ENCODE measurements around the gene SLC6A3.

The SLC6A3 gene

DNA sequence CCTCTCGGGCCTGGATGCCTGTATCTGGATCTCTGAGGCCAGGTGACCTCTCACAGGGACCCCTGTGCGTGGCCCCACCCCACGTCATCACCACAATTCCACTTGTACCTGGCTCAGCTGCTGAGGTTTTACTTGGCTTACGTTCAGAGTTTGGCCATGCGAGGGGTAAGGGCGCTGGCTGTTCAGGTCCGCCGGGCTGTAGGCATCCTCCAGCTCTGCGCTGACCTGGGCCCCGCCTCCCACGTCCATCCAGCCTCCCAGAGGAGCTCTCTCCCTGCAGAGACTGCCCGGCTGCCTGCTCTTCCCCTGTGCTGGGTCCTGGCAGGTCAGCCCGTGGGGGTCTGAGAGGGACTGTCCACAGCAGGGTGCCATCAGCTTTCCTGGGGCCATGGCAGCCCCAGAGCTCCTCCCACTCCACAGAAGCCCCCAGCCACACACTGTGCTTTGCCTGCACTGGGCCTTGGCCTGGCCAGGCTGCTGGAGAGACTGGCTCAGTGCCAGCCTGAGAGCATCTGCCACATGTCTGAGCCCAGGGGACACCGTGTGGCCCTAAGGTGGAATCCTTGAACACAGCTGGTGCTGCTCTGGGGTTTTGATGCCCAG, 43.6 kb downstream of the SLC6A3 start:
- TF ChIP-seq, protein P1, sequence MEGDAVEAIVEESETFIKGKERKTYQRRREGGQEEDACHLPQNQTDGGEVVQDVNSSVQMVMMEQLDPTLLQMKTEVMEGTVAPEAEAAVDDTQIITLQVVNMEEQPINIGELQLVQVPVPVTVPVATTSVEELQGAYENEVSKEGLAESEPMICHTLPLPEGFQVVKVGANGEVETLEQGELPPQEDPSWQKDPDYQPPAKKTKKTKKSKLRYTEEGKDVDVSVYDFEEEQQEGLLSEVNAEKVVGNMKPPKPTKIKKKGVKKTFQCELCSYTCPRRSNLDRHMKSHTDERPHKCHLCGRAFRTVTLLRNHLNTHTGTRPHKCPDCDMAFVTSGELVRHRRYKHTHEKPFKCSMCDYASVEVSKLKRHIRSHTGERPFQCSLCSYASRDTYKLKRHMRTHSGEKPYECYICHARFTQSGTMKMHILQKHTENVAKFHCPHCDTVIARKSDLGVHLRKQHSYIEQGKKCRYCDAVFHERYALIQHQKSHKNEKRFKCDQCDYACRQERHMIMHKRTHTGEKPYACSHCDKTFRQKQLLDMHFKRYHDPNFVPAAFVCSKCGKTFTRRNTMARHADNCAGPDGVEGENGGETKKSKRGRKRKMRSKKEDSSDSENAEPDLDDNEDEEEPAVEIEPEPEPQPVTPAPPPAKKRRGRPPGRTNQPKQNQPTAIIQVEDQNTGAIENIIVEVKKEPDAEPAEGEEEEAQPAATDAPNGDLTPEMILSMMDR (IDR thresholded peaks at IDR 0.05): no peak
- no peak overlapping the region for H2AFZ ChIP-seq
- H3K4me1 ChIP-seq: no peaks in the 10 kb centered on the region
- H3K4me3 ChIP-seq (ENCODE audit: low read depth, low read length): no peak overlapping the region
- no peak overlapping the region for H3K27ac ChIP-seq
- H3K36me3 ChIP-seq (ENCODE audit: control insufficient read depth, insufficient read depth, low read length): no peaks in the 10 kb centered on the region
- no peaks in the 10 kb centered on the region for H3K79me2 ChIP-seq
- no peak overlapping the region for H3K4me2 ChIP-seq (ENCODE audit: low read length)
- no peaks in the 10 kb centered on the region for H3K27me3 ChIP-seq (ENCODE audit: control insufficient read depth, insufficient read depth, low read length)
- no peak overlapping the region for H3K9ac ChIP-seq
- no peaks in the 10 kb centered on the region for H3K9me3 ChIP-seq (ENCODE audit: control insufficient read depth, low read length)

- TF ChIP-seq, protein P1 (IDR thresholded peaks at IDR 0.05): no peak
- no peak overlapping the region for H3K4me3 ChIP-seq (ENCODE audit: low read depth, low read length)
- no peaks in the 10 kb centered on the region for H3K79me2 ChIP-seq
- no peak overlapping the region for H3K4me2 ChIP-seq (ENCODE audit: low read length)
- no peaks in the 10 kb centered on the region for H3K36me3 ChIP-seq (ENCODE audit: control insufficient read depth, insufficient read depth, low read length)
- H3K9me3 ChIP-seq (ENCODE audit: control insufficient read depth, low read length): no peaks in the 10 kb centered on the region
- peaks cover under 1% of the 10 kb centered on the region for H3K4me1 ChIP-seq
- H3K9ac ChIP-seq: no peak overlapping the region
- H2AFZ ChIP-seq: no peak overlapping the region
- no peak overlapping the region for H3K27ac ChIP-seq
- no peaks in the 10 kb centered on the region for H3K27me3 ChIP-seq (ENCODE audit: control insufficient read depth, insufficient read depth, low read length)
These were observed 44.3 kb downstream of the SLC6A3 start for GRCh38 chr5:1400936-1401335.

- TF ChIP-seq, protein P1 (IDR thresholded peaks at IDR 0.05): no peak
- Histone ChIP-seq H3K9ac (no peak overlapping the region), H3K79me2 (no peaks in the 10 kb centered on the region), H3K4me2 (ENCODE audit: low read length) (no peak overlapping the region), H3K27me3 (ENCODE audit: control insufficient read depth, insufficient read depth, low read length) (peaks cover 1% of the 10 kb centered on the region), H3K4me3 (ENCODE audit: low read depth, low read length) (no peak overlapping the region), H3K36me3 (ENCODE audit: control insufficient read depth, insufficient read depth, low read length) (no peaks in the 10 kb centered on the region), H3K9me3 (ENCODE audit: control insufficient read depth, low read length) (no peaks in the 10 kb centered on the region), H2AFZ (no peak overlapping the region), H3K4me1 (peaks cover 4% of the 10 kb centered on the region), H3K27ac (no peak overlapping the region)
These were observed 44.9 kb downstream of the SLC6A3 start for GRCh38 chr5:1400211-1400855.

- Histone ChIP-seq H3K4me3 (ENCODE audit: low read depth, low read length) (no peak overlapping the region), H3K9me3 (ENCODE audit: control insufficient read depth, low read length) (no peaks in the 10 kb centered on the region), H3K36me3 (ENCODE audit: control insufficient read depth, insufficient read depth, low read length) (no peaks in the 10 kb centered on the region), H3K9ac (no peak overlapping the region), H3K4me1 (peaks cover 4% of the 10 kb centered on the region), H3K27ac (no peak overlapping the region), H2AFZ (no peak overlapping the region), H3K79me2 (no peaks in the 10 kb centered on the region), H3K4me2 (ENCODE audit: low read length) (no peak overlapping the region), H3K27me3 (ENCODE audit: control insufficient read depth, insufficient read depth, low read length) (peaks cover 6% of the 10 kb centered on the region)
- TF ChIP-seq, protein P1 (IDR thresholded peaks at IDR 0.05): no peak
These were observed 45.5 kb downstream of the SLC6A3 start for GRCh38 chr5:1399737-1400136.

Measured in parathyroid adenoma (tissue), 2 donors.